GM23338 (cell line): Measurements from ENCODE around the gene ZNF611.

Experiments used
- EZH2 ChIP-seq: fragments of 200-600 bp; sonication (generic); IDR thresholded peaks from one replicate; pipeline ENCODE4 v1.8.0; 2017; ENCODE audit warnings: antibody characterized with exemption, mild to moderate bottlenecking, low read depth; ENCODE audit not compliant: unreplicated experiment
- POLR2AphosphoS5 ChIP-seq: IDR thresholded peaks from 2 replicates; pipeline ENCODE4 v1.6.1; 2016; ENCODE audit warnings: antibody characterized with exemption, low read depth
- TF ChIP-seq, protein P1 (sequence below), 2 experiments: fragments of 200-600 bp in 1 of 2; sonication (generic) in 1 of 2; conservative IDR thresholded peaks; 2 replicates each; pipeline versions ENCODE4 v1.5.1 to v1.6.1; 2016 to 2017; ENCODE audit warnings: antibody characterized with exemption in 2 of 2, low read depth in 2 of 2, mild to moderate bottlenecking in 2 of 2, moderate library complexity in 1 of 2

DNA sequence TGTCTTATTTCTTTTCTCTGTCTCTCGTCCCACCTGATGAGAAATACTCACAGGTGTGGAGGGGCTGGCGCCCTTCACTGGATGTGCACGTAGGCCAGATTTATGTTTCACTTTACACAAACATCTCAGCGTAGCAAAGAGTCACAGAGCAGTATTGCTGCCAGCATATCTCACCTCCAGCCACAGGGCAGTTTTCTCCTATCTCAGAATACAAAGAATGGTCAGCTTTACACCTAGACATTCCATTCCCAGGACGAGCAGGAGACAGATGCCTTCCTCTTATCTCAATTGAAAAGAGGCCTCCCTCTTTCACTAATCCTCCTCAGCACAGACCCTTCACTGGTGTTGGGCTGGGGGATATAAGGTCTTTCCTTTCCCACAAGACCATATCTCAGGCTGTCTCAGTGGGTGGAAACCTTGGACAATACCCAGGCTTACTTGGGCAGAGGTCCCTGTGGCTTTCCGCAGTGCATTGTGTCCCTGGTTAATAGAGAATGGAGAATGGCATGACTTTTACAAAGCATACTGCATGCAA lies 7.2 kb upstream of the ZNF611 start:
- TF ChIP-seq, protein P1, sequence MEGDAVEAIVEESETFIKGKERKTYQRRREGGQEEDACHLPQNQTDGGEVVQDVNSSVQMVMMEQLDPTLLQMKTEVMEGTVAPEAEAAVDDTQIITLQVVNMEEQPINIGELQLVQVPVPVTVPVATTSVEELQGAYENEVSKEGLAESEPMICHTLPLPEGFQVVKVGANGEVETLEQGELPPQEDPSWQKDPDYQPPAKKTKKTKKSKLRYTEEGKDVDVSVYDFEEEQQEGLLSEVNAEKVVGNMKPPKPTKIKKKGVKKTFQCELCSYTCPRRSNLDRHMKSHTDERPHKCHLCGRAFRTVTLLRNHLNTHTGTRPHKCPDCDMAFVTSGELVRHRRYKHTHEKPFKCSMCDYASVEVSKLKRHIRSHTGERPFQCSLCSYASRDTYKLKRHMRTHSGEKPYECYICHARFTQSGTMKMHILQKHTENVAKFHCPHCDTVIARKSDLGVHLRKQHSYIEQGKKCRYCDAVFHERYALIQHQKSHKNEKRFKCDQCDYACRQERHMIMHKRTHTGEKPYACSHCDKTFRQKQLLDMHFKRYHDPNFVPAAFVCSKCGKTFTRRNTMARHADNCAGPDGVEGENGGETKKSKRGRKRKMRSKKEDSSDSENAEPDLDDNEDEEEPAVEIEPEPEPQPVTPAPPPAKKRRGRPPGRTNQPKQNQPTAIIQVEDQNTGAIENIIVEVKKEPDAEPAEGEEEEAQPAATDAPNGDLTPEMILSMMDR (conservative IDR thresholded peaks at IDR 0.05; ENCODE audit: low read depth in 2 of 2) = no peak
- TF ChIP-seq POLR2AphosphoS5 = no peak
- no peak for TF ChIP-seq EZH2
